GM12892 (cell line): Measurements from ENCODE around the gene EDC4.

Source experiments
- POLR2A ChIP-seq: IDR thresholded peaks from 2 replicates; pipeline ENCODE4 v1.6.1; 2011; ENCODE audit warnings: low read depth, low read length, control low read depth
- POLR2AphosphoS5 ChIP-seq: IDR thresholded peaks from 2 replicates; pipeline ENCODE4 v1.6.1; 2011; ENCODE audit warnings: low read depth, low read length, control low read depth

DNA sequence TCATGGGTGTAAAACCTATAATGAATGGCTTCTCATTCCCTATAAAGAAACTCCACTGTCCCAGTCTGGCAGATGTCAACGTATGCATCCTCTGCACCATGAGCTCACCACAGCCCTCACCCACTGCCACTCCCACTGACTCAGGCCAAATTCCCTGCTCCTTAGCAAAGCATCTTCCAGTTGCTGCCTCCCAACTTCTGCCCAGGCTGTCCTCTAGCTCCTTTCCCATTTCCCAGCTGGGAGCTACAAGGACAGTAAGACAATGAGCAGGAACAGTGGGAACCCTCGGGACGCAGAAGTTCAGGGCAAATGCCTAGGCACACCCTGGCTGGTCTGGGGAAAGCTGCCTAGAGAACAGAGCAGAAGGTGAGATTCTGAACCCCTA is 39.8 kb upstream of the EDC4 start:
- TF ChIP-seq POLR2AphosphoS5, result no peak
- TF ChIP-seq POLR2A, result no peak
